ENCODE data around the gene CRYGC.
"Not testable (repeated sequence)": the region's sequence is repeated elsewhere in the genome, so short reads cannot be mapped to it uniquely, and the experiment has no call there.

Gene CRYGC

GRCh38 chr2:208129744-208130711 lies at the start of gene CRYGC:
CRYGC (minus strand) TSS chr2:208129828; CDS start chr2:208129792, 36 bp downstream.
- no peak for DNase-seq

GRCh38 chr2:208179028-208179609 lies 49.5 kb upstream of the CRYGC start:
- DNase-seq: no peak

- DNase-seq: no peak
Observed at GRCh38 chr2:208175840-208176153, 46.2 kb upstream of the CRYGC start.

GRCh38 chr2:208175069-208175839 lies 45.6 kb upstream of the CRYGC start:
- peak; percentile 50 for DNase-seq

GRCh38 chr2:208174144-208174543 lies 44.5 kb upstream of the CRYGC start:
- no peak for DNase-seq

GRCh38 chr2:208172125-208172524 lies 42.5 kb upstream of the CRYGC start:
- no peak for DNase-seq

GRCh38 chr2:208164951-208165755 lies 35.5 kb upstream of the CRYGC start:
- no peak for DNase-seq

GRCh38 chr2:208163489-208163888 lies 33.9 kb upstream of the CRYGC start, which contains the start of gene CRYGA:
CRYGA (minus strand) TSS chr2:208163589; CDS start chr2:208163556, 33 bp downstream.
- DNase-seq: no peak

GRCh38 chr2:208156439-208156838 lies 26.8 kb upstream of the CRYGC start:
- DNase-seq: no peak

GRCh38 chr2:208153156-208153555 lies 23.5 kb upstream of the CRYGC start:
- DNase-seq: no peak

GRCh38 chr2:208150956-208151355 lies 21.3 kb upstream of the CRYGC start:
- DNase-seq: no peak

- DNase-seq: no peak
Observed at GRCh38 chr2:208150094-208150493, 20.5 kb upstream of the CRYGC start.

GRCh38 chr2:208148803-208149202 lies 19.2 kb upstream of the CRYGC start:
- DNase-seq: no peak

- no peak for DNase-seq
Observed at GRCh38 chr2:208147759-208148158, 18.1 kb upstream of the CRYGC start.

- DNase-seq: no peak
Observed at GRCh38 chr2:208147008-208147407, 17.4 kb upstream of the CRYGC start.

GRCh38 chr2:208146006-208146405 lies 16.4 kb upstream of the CRYGC start, which contains the start of gene CRYGB:
CRYGB (minus strand) TSS chr2:208146158; CDS start chr2:208146120, 38 bp downstream.
- no peak for DNase-seq

- no peak for DNase-seq
Observed at GRCh38 chr2:208142925-208143799, 13.5 kb upstream of the CRYGC start.

GRCh38 chr2:208142240-208142924 lies 12.8 kb upstream of the CRYGC start:
- peak; percentile 71 for DNase-seq

- DNase-seq: no peak
Observed at GRCh38 chr2:208139447-208139846, 9.8 kb upstream of the CRYGC start.

- not testable (repeated sequence) for DNase-seq
Observed at GRCh38 chr2:208138334-208138733, 8.7 kb upstream of the CRYGC start.

GRCh38 chr2:208136716-208137094 lies 7.1 kb upstream of the CRYGC start:
- no peak for DNase-seq

All from NCI-H2029 treated with DMSO at 0.1 percent for 48 hours (cell line).